Measurements from ENCODE around the gene RFXANK.

The RFXANK gene

GRCh38 chr19:19192910-19193423, 909 bp downstream of the RFXANK start:
- Histone ChIP-seq H3K9me3 (ENCODE audit: control insufficient read depth, low read length) (no peaks in the 10 kb centered on the region), H3K4me3 (ENCODE audit: extremely low read depth, insufficient read depth, low read length, poor library complexity, severe bottlenecking) (peak overlapping the region; percentile 86), H3K36me3 (ENCODE audit: control insufficient read depth, insufficient read depth, low read length) (peaks cover 40% of the 10 kb centered on the region), H3K27ac (ENCODE audit: low read depth, low read length, severe bottlenecking) (no peak overlapping the region), H3K4me1 (ENCODE audit: control insufficient read depth, insufficient read depth, low read length, poor library complexity, severe bottlenecking) (peaks cover 6% of the 10 kb centered on the region)
- 12 to 13% methylated on average over 15 to 22 of the region's 22 CpGs for WGBS, 2 experiments (ENCODE audit: insufficient coverage in 2 of 2)

GRCh38 chr19:19193926-19194325, 1.9 kb downstream of the RFXANK start:
- Histone ChIP-seq H3K27ac (ENCODE audit: low read depth, low read length, severe bottlenecking) (no peak overlapping the region), H3K36me3 (ENCODE audit: control insufficient read depth, insufficient read depth, low read length) (peaks cover 48% of the 10 kb centered on the region), H3K4me3 (ENCODE audit: extremely low read depth, insufficient read depth, low read length, poor library complexity, severe bottlenecking) (no peak overlapping the region), H3K4me1 (ENCODE audit: control insufficient read depth, insufficient read depth, low read length, poor library complexity, severe bottlenecking) (peaks cover 6% of the 10 kb centered on the region), H3K9me3 (ENCODE audit: control insufficient read depth, low read length) (no peaks in the 10 kb centered on the region)
- 93 to 100% methylated on average over 3 to 4 of the region's 5 CpGs for WGBS, 2 experiments (ENCODE audit: insufficient coverage in 2 of 2)

- H3K4me1 ChIP-seq (ENCODE audit: control insufficient read depth, insufficient read depth, low read length, poor library complexity, severe bottlenecking): no peaks in the 10 kb centered on the region
- H3K27ac ChIP-seq (ENCODE audit: low read depth, low read length, severe bottlenecking): no peak overlapping the region
- peak overlapping the region; percentile 50 for H3K4me3 ChIP-seq (ENCODE audit: extremely low read depth, insufficient read depth, low read length, poor library complexity, severe bottlenecking)
- peaks cover 46% of the 10 kb centered on the region for H3K36me3 ChIP-seq (ENCODE audit: control insufficient read depth, insufficient read depth, low read length)
- H3K9me3 ChIP-seq (ENCODE audit: control insufficient read depth, low read length): no peaks in the 10 kb centered on the region
- 91 to 92% methylated on average over 13 to 14 of the region's 19 CpGs for WGBS, 2 experiments (ENCODE audit: insufficient coverage in 2 of 2)
Observed at GRCh38 chr19:19201697-19202630, 9.9 kb downstream of the RFXANK start.

GRCh38 chr19:19202707-19203011, 10.6 kb downstream of the RFXANK start:
- Histone ChIP-seq H3K4me3 (ENCODE audit: extremely low read depth, insufficient read depth, low read length, poor library complexity, severe bottlenecking) (peak overlapping the region; percentile 50), H3K27ac (ENCODE audit: low read depth, low read length, severe bottlenecking) (peak overlapping the region; percentile 26), H3K4me1 (ENCODE audit: control insufficient read depth, insufficient read depth, low read length, poor library complexity, severe bottlenecking) (no peaks in the 10 kb centered on the region), H3K9me3 (ENCODE audit: control insufficient read depth, low read length) (no peaks in the 10 kb centered on the region), H3K36me3 (ENCODE audit: control insufficient read depth, insufficient read depth, low read length) (peaks cover 39% of the 10 kb centered on the region)
- 33 to 35% methylated on average over 11 of the region's 11 CpGs for WGBS, 2 experiments (ENCODE audit: insufficient coverage in 2 of 2)

GRCh38 chr19:19203012-19203856, 11.2 kb downstream of the RFXANK start, which contains the start of gene NR2C2AP:
NR2C2AP (minus strand) TSS chr19:19203414; CDS start chr19:19203060, 354 bp downstream.
- Histone ChIP-seq H3K9me3 (ENCODE audit: control insufficient read depth, low read length) (no peaks in the 10 kb centered on the region), H3K4me3 (ENCODE audit: extremely low read depth, insufficient read depth, low read length, poor library complexity, severe bottlenecking) (peak within 1 kb of the TSS; percentile 50), H3K36me3 (ENCODE audit: control insufficient read depth, insufficient read depth, low read length) (peaks cover 34% of the 10 kb centered on the region), H3K27ac (ENCODE audit: low read depth, low read length, severe bottlenecking) (peak within 1 kb of the TSS; percentile 26), H3K4me1 (ENCODE audit: control insufficient read depth, insufficient read depth, low read length, poor library complexity, severe bottlenecking) (no peaks in the 10 kb centered on the region)
- WGBS, 2 experiments (ENCODE audit: insufficient coverage in 2 of 2): 12 to 13% methylated on average over 41 to 56 of the region's 60 CpGs

- H3K4me3 ChIP-seq (ENCODE audit: extremely low read depth, insufficient read depth, low read length, poor library complexity, severe bottlenecking): no peak overlapping the region
- 57 to 65% methylated on average over 7 to 12 of the region's 13 CpGs for WGBS, 2 experiments (ENCODE audit: insufficient coverage in 2 of 2)
- H3K9me3 ChIP-seq (ENCODE audit: control insufficient read depth, low read length): no peaks in the 10 kb centered on the region
- H3K27ac ChIP-seq (ENCODE audit: low read depth, low read length, severe bottlenecking): no peak overlapping the region
- no peaks in the 10 kb centered on the region for H3K4me1 ChIP-seq (ENCODE audit: control insufficient read depth, insufficient read depth, low read length, poor library complexity, severe bottlenecking)
- H3K36me3 ChIP-seq (ENCODE audit: control insufficient read depth, insufficient read depth, low read length): peaks cover 27% of the 10 kb centered on the region
Observed at GRCh38 chr19:19204181-19204580, 12.1 kb downstream of the RFXANK start.

GRCh38 chr19:19205416-19206410, 13.7 kb downstream of the RFXANK start:
- Histone ChIP-seq H3K27ac (ENCODE audit: low read depth, low read length, severe bottlenecking) (no peak overlapping the region), H3K4me3 (ENCODE audit: extremely low read depth, insufficient read depth, low read length, poor library complexity, severe bottlenecking) (no peak overlapping the region), H3K9me3 (ENCODE audit: control insufficient read depth, low read length) (no peaks in the 10 kb centered on the region), H3K4me1 (ENCODE audit: control insufficient read depth, insufficient read depth, low read length, poor library complexity, severe bottlenecking) (no peaks in the 10 kb centered on the region), H3K36me3 (ENCODE audit: control insufficient read depth, insufficient read depth, low read length) (peaks cover 19% of the 10 kb centered on the region)
- 60 to 70% methylated on average over 12 to 13 of the region's 14 CpGs for WGBS, 2 experiments (ENCODE audit: insufficient coverage in 2 of 2)

- no peak overlapping the region for H3K4me3 ChIP-seq (ENCODE audit: extremely low read depth, insufficient read depth, low read length, poor library complexity, severe bottlenecking)
Observed at GRCh38 chr19:19206938-19207337, 14.9 kb downstream of the RFXANK start.

GRCh38 chr19:19207637-19208572, 15.8 kb downstream of the RFXANK start:
- H3K27ac ChIP-seq (ENCODE audit: low read depth, low read length, severe bottlenecking): no peak overlapping the region
- H3K4me3 ChIP-seq (ENCODE audit: extremely low read depth, insufficient read depth, low read length, poor library complexity, severe bottlenecking): no peak overlapping the region
- H3K9me3 ChIP-seq (ENCODE audit: control insufficient read depth, low read length): no peaks in the 10 kb centered on the region
- no peaks in the 10 kb centered on the region for H3K4me1 ChIP-seq (ENCODE audit: control insufficient read depth, insufficient read depth, low read length, poor library complexity, severe bottlenecking)
- H3K36me3 ChIP-seq (ENCODE audit: control insufficient read depth, insufficient read depth, low read length): no peaks in the 10 kb centered on the region
- WGBS, 2 experiments (ENCODE audit: insufficient coverage in 2 of 2): 82 to 100% methylated on average over 2 of the region's 8 CpGs

More at GRCh38 chr19:19206938-19207337, 14.9 kb downstream of the RFXANK start:
- H3K36me3 ChIP-seq (ENCODE audit: control insufficient read depth, insufficient read depth, low read length): peaks cover 7% of the 10 kb centered on the region
- no peaks in the 10 kb centered on the region for H3K4me1 ChIP-seq (ENCODE audit: control insufficient read depth, insufficient read depth, low read length, poor library complexity, severe bottlenecking)
- no peaks in the 10 kb centered on the region for H3K9me3 ChIP-seq (ENCODE audit: control insufficient read depth, low read length)
- H3K27ac ChIP-seq (ENCODE audit: low read depth, low read length, severe bottlenecking): no peak overlapping the region
- 66 to 74% methylated on average over 3 to 5 of the region's 5 CpGs for WGBS, 2 experiments (ENCODE audit: insufficient coverage in 2 of 2)

All from mesodermal cell (in vitro differentiated cells).